ENCODE measurements around the gene CD6.
A peak's percentile ranks its signal among the peaks of the same experiment; 100 is the strongest.

Gene CD6, protein sequence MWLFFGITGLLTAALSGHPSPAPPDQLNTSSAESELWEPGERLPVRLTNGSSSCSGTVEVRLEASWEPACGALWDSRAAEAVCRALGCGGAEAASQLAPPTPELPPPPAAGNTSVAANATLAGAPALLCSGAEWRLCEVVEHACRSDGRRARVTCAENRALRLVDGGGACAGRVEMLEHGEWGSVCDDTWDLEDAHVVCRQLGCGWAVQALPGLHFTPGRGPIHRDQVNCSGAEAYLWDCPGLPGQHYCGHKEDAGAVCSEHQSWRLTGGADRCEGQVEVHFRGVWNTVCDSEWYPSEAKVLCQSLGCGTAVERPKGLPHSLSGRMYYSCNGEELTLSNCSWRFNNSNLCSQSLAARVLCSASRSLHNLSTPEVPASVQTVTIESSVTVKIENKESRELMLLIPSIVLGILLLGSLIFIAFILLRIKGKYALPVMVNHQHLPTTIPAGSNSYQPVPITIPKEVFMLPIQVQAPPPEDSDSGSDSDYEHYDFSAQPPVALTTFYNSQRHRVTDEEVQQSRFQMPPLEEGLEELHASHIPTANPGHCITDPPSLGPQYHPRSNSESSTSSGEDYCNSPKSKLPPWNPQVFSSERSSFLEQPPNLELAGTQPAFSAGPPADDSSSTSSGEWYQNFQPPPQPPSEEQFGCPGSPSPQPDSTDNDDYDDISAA

GRCh38 chr11:60971520-60971919 is at the start of gene CD6:
CD6 (plus strand) TSS chr11:60971680; CDS start chr11:60971866, 186 bp downstream.
- DNase-seq, result no peak

DNA sequence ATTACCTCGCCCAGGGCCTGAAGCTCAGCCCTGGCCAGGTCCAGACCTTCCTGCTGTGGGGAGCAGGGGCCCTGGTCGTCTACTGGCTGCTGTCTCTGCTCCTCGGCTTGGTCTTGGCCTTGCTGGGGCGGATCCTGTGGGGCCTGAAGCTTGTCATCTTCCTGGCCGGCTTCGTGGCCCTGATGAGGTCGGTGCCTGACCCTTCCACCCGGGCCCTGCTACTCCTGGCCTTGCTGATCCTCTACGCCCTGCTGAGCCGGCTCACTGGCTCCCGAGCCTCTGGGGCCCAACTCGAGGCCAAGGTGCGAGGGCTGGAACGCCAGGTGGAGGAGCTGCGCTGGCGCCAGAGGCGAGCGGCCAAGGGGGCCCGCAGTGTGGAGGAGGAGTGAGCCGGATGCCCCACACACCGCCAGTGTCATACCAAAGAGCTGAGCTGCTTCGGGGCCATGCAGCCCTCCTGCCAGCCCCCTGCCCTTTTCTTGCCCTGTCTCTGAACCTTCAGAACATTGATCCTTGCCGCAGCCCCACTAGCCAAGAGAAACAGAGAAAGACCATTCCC is 49.6 kb upstream of the CD6 start:
- no peak for DNase-seq

- DNase-seq, result no peak
Observed at GRCh38 chr11:60922906-60923305, 48.6 kb upstream of the CD6 start.

DNA sequence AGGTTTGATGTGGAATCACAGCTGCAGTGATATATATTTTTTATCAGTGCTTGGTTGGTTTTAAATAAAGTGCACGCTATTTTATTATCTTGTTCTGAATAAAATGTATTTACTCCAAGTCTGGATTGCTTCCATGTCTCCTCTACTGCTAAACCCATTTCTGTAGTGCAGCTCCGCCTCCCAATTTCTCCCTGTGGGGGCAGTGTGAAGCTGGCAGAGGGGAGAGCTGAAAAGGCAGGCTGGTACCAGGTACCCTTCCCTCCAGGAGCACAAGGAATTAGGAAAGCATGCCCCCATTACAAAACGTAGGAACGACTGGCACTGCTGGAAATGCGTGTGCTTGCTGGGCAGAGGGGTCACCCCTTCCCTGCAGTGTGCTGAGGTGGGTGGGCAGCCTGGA is 48.2 kb upstream of the CD6 start:
- DNase-seq, result no peak

DNA sequence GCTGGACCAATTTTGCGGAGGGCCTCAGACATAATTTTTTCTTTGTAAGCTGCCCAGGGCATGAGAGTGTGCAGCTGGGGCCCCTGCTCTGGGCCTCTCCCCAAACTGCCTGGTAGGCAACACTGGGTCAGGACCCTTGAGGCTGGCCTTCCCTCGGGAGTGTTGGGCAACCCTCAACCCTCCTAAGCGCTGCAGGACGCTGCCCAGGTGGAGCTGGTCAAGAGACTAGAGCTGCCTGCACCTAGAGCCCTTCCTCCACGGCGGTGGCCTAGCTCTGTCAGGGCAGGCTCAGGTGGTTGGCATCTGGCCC is 47.7 kb upstream of the CD6 start:
- DNase-seq, result no peak

- DNase-seq, result peak; percentile 83
Observed at GRCh38 chr11:60924110-60924905, 47.2 kb upstream of the CD6 start, which contains the start of gene TMEM132A. TMEM132A (plus strand) TSS chr11:60924460; CDS start chr11:60924634, 174 bp downstream.

DNA sequence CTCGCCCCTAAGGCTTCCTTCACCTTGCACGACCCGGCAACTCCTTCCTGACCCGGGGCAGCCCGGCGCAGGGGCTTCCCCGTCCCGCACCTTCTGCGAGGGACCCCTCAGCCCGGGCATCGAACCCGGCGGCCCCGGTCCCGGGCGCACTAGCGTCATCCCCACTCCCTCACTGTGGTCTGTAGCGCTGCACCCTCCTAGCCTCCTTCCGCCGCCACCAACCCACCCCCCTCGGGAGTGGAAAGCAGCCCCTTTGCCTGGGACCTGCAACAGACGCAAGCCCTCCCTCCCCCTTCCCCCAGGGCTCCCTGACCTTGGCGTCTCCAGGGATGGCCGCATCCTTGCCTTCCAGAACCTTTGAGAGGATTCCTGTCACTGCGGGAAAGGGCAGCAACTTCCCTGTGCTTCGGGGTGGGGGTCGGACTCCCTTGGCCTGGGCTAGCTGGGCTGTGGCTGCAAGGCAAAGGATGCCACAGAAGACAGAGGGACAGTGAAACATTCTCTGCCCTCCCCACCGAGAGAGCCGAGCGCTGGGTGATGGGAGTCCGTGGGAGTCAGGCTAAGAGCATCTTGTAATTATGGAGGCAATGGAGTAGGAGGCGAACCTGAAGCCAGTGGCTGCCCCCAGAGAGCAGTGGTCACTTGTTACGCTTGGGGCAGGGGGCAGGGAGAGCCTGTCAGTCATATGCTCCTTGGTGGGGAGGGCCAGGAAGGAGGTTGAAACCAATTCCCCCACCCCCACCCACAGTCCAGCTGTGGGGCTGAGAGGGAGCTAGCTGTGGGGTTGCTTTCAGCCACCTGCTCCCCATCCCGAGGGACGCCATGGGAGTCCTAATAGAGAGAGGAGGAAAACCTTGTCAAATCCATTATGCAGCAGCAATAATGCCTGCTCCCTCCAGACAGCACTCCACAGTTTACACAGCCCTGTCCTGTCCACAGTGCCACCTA is 46.3 kb upstream of the CD6 start:
- peak; percentile 65 for DNase-seq

- DNase-seq, result no peak
Observed at GRCh38 chr11:60925868-60926267, 45.6 kb upstream of the CD6 start.

DNA sequence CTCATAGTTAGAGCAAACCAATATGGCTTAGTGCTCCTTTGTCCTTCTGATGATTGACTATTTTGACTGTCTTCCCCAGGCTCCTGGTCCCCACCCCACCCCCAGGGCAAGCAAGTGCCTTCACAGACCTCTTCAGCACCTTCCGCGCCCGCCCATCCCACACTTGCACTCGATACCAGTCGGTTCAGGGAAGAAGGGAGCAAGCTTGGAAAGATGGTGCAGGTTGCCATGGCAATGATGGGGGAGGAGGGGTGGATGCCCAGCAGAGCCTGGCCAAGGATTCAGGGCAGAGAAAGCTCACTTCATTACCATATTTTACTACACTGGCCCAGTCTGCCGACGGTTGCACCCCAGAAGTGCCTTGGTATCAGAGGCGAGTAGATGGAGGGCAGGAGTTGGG is 45.0 kb upstream of the CD6 start:
- no peak for DNase-seq

GRCh38 chr11:60927061-60927592 is 44.4 kb upstream of the CD6 start:
- no peak for DNase-seq

DNA sequence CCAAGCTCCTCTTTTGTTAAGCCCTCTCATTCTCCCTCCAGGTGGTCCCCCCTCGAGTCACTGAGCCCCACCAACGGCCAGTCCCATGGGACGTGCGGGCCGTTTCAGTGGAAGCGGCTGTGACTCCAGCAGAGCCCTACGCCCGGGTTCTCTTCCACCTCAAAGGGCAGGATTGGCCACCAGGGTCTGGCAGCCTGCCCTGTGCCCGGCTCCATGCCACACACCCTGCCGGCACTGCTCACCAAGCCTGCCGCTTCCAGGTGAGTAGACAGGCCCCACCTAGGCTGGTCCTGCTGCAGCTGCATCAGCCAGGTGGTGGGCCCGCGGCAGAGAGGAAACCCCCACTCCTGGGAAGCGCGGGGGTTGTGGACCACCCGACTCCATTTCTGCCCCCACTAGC is 43.9 kb upstream of the CD6 start:
- DNase-seq, result no peak

DNA sequence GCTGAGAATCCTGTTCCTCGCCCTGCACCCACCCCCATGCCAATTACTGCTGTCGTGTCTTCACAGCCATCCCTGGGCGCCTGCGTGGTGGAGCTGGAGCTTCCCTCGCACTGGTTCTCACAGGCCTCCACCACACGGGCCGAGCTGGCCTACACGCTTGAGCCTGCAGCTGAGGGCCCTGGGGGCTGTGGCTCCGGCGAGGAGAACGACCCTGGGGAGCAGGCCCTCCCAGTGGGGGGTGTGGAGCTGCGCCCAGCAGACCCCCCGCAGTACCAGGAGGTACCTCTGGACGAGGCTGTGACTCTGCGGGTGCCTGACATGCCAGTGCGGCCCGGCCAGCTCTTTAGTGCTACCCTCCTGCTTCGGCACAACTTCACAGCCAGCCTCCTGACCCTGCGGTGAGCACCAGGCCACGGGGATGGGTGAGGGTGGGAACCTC is 42.9 kb upstream of the CD6 start:
- no peak for DNase-seq

DNA sequence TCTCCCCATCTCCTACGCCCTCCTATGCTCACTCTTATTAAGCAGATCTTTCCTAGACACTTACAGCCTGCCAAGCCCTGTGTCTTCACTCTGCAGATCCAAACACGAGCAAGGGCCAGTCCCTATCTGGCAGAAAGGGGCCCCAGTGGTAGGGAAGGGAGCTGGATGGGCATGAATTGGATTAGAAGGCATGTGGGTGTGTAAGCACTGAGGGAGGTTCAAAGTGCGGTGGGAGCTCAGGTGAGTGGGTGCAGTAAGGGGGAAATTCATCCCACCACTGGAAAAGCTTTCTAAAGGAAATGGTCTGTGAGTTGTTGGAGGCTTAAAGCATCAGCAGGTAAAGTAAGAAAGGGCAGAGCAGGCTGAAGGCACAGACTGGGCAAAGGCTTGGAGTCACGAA is 41.7 kb upstream of the CD6 start:
- no peak for DNase-seq

GRCh38 chr11:60930394-60930793 is 41.1 kb upstream of the CD6 start:
- DNase-seq, result no peak

- no peak for DNase-seq
Observed at GRCh38 chr11:60931917-60932316, 39.6 kb upstream of the CD6 start.

GRCh38 chr11:60932605-60933356 is 38.7 kb upstream of the CD6 start:
- DNase-seq, result no peak

- DNase-seq, result no peak
Observed at GRCh38 chr11:60933416-60934123, 37.9 kb upstream of the CD6 start.

GRCh38 chr11:60934124-60934789 is 37.2 kb upstream of the CD6 start:
- no peak for DNase-seq

- no peak for DNase-seq
Observed at GRCh38 chr11:60934790-60935605, 36.5 kb upstream of the CD6 start.

All from NCI-H345 (cell line).